Activated naive CD4-positive, alpha-beta T cell treated with Interleukin-2 at 50 U/mL for 16 hours (primary cell): ENCODE data around the gene BDNF.
"Not testable (repeated sequence)": the region's sequence is repeated elsewhere in the genome, so short reads cannot be mapped to it uniquely, and the experiment has no call there.

Experiments used
- DNase-seq: peaks from one replicate; pipeline ENCODE4 v3.0.0-alpha.2; 2020

BDNF gene

GRCh38 chr11:27663326-27663725 lies 36.9 kb downstream of the BDNF start:
- no peak for DNase-seq

- DNase-seq, result no peak
Observed at GRCh38 chr11:27660171-27660570, 40.1 kb downstream of the BDNF start.

DNA sequence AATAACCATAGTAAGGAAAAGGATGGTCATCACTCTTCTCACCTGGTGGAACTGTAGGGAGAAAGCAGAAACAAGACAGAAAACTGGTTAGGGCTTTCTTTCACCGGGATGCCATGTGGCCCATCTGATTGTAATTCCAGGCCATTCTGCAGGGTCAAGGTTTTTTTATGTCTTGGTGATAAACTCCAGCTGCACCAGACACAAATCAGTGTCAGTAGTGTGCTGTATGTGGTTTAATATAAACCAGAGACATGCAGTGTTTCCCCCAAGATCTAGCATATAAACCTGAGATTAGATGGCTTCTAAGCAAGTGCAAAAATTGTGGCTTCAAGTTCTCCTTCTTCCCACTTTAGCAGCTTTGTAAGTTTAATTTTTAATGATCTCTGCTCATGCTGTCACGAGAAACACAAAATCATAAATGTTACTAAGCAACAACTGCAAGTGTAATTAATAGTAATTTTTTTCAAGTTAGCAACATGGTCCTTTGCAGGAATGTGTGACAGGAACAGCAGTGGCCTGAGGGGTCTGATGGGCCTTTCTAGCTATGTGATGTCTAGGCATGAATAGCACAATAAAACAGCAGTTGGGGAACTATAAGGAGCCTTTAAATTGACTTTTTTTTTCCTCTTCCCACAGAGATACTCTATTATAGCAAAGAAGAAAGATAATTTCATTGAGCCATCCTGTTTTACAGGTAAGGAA lies 41.6 kb downstream of the BDNF start:
- no peak for DNase-seq

GRCh38 chr11:27656806-27657483 lies 43.3 kb downstream of the BDNF start:
- DNase-seq, result no peak

DNA sequence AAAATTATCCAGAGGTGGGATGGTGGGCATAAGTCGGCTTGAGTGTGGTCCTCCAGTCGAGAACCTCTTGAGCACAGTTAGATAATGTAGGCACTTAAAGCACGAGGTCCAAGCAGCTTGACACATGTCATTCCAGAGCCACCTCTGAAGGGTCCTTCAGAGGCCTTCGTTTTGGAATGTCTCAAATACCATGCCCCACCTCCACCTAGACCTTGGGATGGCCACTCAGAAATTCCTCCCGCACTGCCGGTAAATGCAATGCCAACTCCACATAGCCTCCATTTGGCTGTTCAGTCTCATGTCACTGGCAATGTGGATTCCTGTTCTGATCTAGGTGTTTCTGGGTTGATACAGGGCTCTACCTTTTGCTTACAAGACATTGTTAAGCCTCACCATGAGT lies 43.9 kb downstream of the BDNF start:
- no peak for DNase-seq

- no peak for DNase-seq
Observed at GRCh38 chr11:27653990-27654758, 46.1 kb downstream of the BDNF start.

GRCh38 chr11:27651711-27652110 lies 48.5 kb downstream of the BDNF start:
- no peak for DNase-seq

DNA sequence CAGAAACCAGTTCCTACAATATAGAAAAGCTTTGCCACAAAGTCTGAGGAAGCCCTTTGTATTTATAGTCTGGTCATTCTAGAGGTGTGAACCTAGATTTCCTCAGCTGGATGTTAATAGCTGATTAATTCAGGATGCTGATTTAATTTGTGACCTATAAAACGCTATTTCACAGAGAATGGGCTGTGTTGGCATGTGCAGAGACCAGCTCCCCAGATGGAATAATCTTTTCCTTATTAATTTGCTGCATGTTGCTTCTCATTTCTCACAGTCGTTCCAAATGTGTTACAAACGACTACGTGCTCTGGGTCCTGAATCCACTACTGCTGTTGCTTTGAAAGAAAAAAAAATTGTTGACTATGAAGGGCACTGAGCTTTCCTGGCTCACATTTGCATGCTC lies 49.3 kb downstream of the BDNF start:
- DNase-seq, result no peak

DNA sequence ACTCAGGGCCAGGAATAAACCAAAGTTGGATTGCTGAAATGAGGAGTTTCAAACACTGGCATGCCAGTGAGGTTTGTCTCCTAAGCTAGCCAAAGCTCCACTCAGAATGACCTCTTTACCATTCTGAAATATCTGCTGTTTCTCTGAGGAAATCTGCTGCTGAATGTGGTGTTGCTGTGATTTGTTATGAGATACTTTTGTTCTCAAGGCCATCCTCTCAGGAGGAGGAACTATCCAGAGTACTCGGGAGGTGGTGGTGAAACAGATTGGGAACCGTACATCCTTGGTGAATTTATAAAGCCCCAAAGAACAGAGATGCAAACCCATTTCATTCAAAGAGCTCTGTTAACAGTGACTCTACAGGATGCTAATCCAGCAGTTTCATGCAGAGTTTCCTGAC lies 50.5 kb downstream of the BDNF start:
- DNase-seq, result no peak

- no peak for DNase-seq
Observed at GRCh38 chr11:27648840-27649239, 51.4 kb downstream of the BDNF start.

GRCh38 chr11:27646051-27646818 lies 54.0 kb downstream of the BDNF start:
- DNase-seq, result no peak

DNA sequence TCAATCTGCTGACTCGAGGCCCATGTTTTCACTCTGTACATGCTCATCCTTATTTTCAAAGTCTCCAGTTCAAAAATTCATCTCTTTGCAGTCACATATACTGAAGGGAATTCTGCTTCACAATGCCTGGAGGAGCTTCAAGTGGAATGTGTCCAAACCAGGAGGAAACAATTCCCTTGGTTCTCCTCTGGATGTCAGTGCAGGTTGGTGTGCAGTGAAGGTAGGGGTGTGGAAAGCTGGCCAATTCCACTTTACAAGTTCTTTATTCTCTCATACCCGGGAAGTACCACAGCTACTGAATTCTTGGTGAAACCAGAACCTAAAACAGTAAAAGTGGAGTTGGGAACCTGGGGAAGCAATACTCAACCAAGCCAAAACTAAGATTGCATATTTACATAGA lies 57.3 kb downstream of the BDNF start:
- no peak for DNase-seq

GRCh38 chr11:27640954-27641353 lies 59.3 kb downstream of the BDNF start:
- DNase-seq, result no peak

GRCh38 chr11:27635567-27636037 lies 64.7 kb downstream of the BDNF start:
- DNase-seq, result no peak

- DNase-seq, result not testable (repeated sequence)
Observed at GRCh38 chr11:27634776-27635175, 65.5 kb downstream of the BDNF start.

GRCh38 chr11:27634282-27634681 lies 66.0 kb downstream of the BDNF start:
- not testable (repeated sequence) for DNase-seq

DNA sequence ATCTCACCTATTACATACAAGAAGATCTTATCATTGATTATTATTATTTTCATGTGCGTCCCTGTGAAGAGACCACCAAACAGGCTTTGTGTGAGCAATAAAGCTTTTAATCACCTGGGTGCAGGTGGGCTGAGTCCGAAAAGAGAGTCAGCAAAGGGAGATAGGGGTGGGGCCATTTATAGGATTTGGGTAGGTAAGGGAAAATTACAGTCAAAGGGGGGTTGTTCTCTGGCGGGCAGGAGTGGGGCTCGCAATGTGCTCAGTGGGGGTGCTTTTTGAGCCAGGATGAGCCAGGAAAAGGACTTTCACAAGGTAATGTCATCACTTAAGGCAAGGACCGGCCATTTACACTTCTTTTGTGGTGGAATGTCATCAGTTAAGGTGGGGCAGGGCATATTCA lies 71.2 kb downstream of the BDNF start:
- not testable (repeated sequence) for DNase-seq

DNA sequence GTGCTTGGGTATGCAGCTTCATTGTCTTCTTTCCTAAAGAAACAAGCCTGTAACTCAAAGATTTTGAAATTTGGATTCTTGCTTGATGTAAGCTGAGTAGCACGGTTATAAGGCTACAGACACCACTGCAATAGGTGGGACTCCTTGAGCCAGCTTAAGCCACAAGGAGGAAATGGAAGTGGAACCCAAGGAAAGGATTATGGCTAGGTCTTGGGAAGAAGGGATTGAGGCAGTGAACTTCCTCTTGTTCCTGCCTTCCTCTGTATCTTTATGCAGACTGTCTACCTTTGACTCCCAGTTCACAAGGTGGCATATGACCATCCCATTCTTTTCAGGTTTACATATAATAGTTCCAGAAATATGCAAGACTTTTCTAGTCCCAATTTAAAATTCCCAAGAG lies 72.3 kb downstream of the BDNF start:
- no peak for DNase-seq

- no peak for DNase-seq
Observed at GRCh38 chr11:27626938-27627586, 73.2 kb downstream of the BDNF start.

DNA sequence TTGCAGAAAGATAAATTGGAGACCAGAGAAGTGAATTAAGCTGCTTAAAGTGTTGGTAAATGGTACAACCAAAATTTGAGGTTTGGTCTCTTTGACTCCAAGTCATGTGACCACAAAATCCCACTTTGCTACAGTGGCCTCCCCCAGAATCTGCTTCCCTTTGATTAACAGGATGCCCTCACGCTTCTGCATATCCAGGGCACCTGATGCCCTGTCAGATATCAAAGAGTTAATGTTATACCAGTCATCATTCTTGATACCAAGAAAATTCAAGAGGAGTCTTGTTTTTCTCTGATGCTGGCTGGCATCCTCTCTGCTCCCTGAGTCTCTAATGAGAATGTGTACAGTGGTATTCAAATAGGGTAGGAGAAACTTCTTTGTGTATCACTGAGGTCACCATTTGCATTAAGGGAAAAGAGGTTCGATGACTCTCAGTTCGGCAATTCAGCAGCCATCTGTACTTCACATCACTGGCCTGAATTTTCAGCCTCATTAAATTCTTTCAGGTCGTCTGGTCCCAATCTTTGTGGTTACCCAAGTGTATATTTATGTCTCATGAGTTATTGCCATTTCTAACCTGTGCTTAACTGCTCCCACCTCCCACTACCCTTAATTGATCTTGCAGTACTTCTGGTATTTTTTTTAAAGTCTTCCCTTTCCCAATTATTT lies 73.9 kb downstream of the BDNF start:
- no peak for DNase-seq

DNA sequence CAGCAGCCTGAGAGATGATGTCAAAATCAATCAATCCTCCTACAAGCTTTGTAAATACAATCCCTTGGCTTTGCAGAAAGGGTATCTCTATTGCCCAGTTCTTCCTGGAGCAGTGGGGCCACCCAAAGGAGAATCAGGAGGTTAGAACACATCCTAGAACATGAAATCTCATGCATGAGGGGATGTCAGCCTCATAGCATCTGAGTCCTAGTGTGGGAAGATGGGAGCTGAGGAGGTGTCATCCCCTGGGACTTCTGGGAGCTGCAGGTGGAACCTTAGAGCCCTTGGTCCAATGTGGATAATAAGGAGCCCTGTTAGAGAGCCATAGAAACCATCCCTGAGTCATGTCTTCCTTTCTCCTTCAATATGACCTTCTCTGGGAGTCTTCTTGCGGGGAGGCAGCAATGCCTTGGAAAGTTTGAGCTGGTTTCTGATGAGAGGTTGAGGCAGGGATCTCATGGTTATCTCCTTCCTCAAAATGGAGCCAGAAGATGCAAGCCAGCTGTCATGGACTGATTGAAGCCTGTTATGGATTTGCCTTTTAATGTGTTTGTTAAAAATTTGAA lies 74.8 kb downstream of the BDNF start:
- DNase-seq, result no peak
